CD4-positive, alpha-beta T cell treated with Interleukin-17A for 1 hour (primary cell): ENCODE data around the gene SLC39A8.

ENCODE experiments used
- DNase-seq: peaks from one replicate; pipeline ENCODE4 v3.0.0-alpha.2; 2020

The SLC39A8 gene

DNA sequence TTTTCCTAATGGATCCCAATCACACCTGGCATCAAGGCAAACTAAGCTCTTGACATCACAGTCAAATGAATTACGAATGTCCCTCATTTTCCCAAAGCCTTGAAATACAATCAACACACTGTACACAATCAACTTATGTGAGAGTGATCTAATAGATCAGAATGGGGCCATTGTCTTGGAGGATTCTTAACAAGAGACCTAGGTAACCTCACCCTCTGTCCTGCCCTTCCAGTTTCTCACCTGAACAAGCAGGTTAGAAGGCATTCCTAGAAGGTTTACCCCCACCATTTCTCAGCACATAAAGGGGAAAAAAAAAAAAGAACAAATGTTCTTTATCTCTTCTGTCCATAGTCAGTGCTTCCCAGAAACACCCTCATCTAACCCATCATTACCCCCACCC lies 6.3 kb downstream of the SLC39A8 start:
- no peak for DNase-seq

DNA sequence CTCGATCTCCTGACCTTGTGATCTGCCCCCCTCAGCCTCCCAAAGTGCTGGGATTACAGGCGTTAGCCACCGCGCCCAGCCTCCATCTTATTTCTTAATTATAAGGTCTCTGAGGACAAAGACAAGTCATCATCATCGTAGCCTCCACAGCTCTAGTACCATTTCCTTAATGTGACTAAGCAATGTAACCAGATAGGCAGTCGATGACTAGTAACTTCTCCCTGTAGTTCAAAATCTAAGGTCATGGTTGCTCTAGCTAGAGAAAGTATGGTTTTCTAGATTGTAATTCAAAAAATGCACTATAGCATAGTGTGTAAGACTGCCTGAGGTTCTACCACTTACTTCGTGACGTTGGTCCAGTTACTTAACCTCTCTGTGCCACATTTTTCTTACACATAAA lies 6.9 kb downstream of the SLC39A8 start:
- DNase-seq = no peak

DNA sequence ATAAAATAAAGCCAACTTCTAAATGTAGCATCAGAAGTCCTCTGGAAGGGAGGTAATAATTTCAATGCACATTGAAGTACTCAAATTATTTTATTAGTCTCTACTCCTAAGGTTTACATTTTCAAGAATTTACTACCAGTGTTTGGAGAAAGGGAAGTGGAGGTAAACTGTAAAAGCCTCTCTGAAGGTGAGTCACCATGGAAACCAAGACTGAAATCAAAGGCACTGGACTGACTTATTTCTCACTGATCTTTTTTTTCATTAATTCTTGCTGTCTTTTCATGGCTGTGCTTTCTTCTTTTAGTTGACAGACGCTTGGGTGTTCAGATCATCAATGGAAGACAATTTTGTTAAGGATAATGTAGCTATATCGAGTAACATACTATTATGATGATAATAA lies 9.7 kb downstream of the SLC39A8 start:
- DNase-seq = no peak

DNA sequence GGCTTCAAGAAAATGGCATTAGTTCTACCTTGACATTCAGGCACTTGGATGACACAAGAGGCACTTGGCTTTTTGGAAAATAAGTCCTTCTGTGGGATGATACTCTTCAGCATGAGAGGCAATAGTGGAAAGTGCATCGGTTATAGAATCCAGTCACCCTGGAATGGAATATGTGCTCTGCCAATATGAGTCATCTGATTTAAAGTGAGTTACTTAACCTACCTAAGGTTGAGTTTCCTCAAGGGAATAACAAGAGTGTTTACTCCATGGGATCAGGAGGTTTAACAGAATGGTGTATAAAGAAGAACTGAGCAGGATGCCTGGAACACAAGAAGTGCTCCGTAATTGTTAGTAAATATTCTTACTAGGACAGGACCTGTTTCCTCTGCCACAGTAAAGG lies 10.7 kb downstream of the SLC39A8 start:
- no peak for DNase-seq

- DNase-seq = no peak
These were observed 11.5 kb downstream of the SLC39A8 start for GRCh38 chr4:102333787-102334186.

- no peak for DNase-seq
These were observed 17.2 kb downstream of the SLC39A8 start for GRCh38 chr4:102328045-102328444.

DNA sequence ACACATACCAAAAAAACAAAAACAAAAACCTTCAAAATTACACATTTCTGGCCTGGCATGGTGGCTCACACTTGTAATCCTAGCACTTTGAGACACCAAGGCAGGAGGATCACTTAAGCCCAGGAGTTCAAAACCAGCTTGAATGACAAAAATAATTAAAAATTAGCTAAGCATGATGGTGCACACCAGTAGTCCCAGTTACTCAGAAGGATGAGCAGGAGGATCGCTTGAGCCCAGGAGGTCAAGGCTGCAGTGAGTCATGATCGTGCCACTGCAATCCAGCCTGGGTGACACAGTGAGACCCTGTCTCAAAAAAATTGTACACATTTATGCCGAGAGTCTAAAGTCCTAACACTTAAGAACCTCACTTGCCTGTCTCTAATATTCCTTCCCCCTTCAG lies 18.3 kb downstream of the SLC39A8 start:
- no peak for DNase-seq

- no peak for DNase-seq
These were observed 20.6 kb downstream of the SLC39A8 start for GRCh38 chr4:102324730-102325129.

DNA sequence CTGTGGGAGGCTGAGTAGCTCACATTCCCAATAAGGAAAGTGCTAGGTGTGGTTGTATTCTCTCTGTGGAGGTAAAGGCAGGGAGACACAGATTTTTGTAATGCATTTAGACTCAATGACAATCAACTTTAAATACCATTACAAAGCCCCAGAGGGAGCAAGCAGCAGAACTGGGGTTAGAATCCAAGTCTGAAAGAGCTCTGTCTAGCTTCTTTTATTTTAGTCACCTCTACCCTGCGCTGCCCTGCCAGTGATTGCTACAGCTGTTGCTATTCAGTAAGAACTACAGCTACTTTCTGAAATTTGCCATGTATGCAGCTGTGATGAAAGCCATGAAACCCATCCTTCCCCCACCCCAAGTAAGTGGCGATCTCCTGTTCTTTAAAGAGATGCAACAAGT lies 22.5 kb downstream of the SLC39A8 start:
- no peak for DNase-seq

DNA sequence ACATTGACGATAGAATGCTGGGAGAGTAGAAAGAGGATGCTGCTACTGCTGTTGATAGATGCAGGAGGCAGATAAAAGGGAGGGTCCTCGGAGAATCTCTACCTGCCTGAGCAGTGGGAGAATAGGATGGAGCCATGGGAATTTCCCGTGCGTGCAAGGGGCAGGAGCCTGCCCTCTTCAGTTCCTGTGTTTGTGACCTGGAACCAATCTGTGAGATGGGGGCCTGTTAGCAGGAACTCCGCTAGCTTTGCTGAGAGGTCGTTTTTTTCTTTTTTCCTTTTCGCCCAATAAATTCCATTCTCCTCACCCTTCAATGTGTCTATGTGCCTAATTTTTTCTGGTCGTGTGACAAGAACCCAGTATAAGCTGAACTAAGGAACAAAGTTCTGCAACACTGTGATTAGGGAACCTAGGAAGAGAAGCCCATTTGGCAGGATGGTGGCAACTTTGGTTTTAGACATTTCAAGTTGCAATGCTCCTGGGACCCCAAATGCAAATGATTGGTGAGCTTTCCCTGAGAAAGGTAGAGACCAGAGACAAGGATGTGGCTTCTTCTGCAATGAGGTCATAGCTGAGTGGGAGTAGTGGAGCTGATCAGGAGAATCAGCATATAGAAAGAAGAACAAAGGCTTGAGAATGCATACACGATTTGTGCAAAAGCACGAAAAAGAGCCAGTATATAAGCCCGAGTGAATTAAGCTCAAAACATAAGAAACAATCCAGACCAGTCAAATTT lies 23.9 kb downstream of the SLC39A8 start:
- no peak for DNase-seq

GRCh38 chr4:102319594-102319993 lies 25.7 kb downstream of the SLC39A8 start:
- DNase-seq = no peak

GRCh38 chr4:102318526-102318925 lies 26.8 kb downstream of the SLC39A8 start:
- no peak for DNase-seq

DNA sequence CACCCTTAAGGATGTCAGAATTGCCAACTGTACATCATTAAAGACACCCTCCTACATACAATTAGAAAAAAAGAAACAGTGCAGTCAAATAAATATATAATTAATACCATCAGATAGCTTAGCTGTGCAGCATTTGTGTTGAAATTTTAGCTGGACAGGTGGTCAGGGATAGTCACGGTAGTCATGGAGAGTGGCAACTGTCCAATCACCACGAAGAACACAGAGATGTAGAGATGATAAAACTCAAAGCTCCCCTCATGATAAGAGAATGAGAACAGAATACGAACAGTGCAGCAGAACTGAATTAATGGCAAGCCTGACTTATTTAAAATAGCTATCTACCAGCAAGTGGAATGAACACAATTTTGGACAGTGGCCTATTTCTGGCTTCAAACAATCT lies 27.2 kb downstream of the SLC39A8 start:
- no peak for DNase-seq

DNA sequence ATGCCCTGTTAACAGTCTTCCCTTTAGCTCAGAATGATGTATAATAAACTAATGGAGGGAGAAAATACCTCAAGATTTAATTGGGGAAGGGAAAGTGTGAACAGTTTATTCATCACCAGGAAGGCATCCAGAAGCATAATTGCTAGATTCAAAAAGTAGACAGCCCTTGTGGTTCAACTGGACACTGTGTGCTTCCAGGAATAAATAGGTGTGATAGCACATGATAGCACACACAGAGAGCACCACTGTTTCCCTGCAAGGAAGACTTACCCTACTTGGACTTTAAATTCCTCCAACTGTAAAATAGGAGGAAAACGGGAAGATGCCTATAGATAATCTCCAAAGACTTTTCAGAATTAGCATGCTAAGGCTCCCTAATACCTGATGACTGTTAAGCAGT lies 27.8 kb downstream of the SLC39A8 start:
- no peak for DNase-seq

DNA sequence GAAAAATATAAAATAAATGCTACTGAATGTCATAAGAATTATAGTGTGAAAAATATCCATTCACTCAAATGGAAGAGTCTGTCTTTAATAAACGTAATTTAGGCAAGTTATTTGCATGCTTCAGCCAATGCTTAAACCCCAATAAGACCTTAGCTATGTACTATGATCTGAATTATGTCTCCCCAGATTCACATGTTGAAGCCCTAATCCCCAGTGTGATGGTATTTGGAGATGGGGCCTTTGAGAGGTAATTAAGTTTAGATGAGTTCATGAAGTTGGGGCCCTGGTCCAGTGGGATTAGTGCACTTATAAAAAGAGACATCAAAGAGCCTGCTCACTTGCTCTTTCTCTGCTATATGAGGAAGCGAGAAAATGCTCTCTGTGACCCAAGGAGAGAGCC lies 28.7 kb downstream of the SLC39A8 start:
- DNase-seq = no peak

DNA sequence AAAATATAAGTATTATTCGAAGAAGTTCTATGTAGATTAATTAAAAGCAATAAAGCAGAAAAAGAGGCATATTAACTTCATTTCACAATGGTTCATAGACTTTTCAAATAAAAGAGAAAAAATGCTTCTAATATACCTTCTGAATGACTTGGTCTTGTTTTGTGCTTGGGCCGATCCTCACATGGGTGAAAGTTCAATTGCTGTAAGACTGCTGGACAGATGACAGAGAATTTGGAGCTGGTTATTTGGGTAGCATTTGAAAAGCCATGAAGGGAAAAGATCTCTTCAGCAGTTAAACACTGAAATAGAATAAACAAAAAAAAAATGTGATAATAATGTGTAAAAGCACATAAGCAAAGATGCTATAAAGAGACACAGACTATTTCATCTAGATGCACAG lies 29.8 kb downstream of the SLC39A8 start:
- no peak for DNase-seq

- DNase-seq = no peak
These were observed 32.9 kb downstream of the SLC39A8 start for GRCh38 chr4:102312417-102312816.

DNA sequence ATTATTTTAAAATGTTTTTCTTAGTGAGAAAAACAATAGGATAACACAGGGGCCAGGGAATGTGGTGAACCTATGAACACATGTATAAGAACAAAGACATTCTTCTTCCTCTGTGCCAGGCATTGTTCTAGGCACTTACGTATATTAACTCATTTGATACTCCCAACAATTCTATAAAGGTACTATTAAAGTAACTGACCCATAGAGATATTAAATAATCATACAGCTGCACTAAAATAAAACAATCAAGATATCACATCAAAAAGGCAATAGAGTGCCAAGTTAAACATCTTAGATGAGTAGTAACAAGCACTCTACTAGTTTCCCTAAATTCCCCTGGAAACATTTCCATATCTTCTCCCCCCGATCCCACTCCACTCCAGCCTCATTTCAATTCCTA lies 33.4 kb downstream of the SLC39A8 start:
- no peak for DNase-seq

- DNase-seq = no peak
These were observed 33.9 kb downstream of the SLC39A8 start for GRCh38 chr4:102311407-102311806.

GRCh38 chr4:102308032-102308799 lies 37.1 kb downstream of the SLC39A8 start:
- no peak for DNase-seq

- DNase-seq = no peak
These were observed 39.6 kb downstream of the SLC39A8 start for GRCh38 chr4:102305666-102306065.

DNA sequence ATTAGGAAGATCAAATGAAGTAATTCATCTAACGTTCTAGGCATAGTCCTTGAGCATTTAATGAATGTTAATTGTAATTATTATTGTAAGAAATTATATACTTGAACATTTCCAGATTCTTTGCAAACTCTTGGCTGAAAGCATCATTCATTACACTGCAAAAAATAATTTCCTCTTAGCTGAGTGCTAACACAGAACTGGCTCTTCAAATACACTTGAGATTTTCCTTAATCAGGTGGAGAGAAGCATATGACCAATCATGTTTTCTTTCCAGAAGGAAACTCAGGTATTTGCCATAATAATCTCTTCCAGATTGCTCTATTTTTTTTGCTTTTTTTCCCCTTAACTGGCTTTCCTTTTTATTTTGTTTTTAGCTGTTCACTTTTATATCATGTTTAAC lies 42.5 kb downstream of the SLC39A8 start:
- no peak for DNase-seq

DNA sequence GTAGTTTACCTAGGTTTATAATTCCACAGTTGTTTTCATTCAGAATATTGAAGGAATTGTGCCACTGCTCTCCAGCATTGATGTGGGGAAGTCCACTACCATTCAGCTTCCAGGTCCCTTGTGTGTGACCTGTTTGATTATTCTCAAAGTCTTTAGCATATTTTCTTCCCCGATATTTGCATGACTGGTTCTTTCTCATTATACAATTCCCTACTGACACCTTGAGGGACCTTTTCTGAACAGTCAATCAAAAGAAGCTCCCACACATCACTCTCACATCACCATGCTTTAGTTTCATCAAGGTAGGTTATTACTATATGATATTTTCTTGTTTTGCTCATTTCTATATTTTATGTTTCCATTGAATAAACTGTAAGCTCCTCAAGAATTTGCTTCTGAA lies 44.1 kb downstream of the SLC39A8 start:
- no peak for DNase-seq

- peak; percentile 19 for DNase-seq
These were observed 45.8 kb downstream of the SLC39A8 start for GRCh38 chr4:102299354-102300107.
